ENCODE data around the gene ZNF488. TPM values are rescaled to one million over a fixed set of nuclear protein-coding genes. Genes with fewer than 3 reads are reported as not detected.

The ZNF488 gene
- total RNA-seq, 2 donors from 2014 or later, result 0.53 to 1.2 TPM

DNA sequence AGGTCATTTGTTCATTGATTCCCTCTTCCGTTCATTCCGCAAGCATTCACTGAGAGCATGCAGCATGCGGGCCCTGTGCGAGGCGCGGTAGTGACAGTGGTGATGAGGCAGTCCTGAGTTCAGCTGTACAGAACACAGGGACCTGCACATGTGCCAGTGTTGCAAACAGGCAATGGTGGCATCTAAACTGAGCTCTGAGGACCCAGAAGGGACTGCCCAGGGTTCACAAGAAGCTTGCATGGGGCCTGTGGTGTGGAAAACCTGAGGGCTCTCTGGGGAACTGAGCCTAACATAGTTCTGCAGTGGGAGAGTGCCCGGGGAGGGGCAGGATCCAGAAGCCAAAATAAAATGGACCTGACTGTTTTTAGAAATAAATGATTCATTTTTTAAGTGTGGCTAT is 13.2 kb downstream of the ZNF488 start:
- DNase-seq, result peak; percentile 15
- WGBS, 2 experiments (ENCODE audit: insufficient coverage in 1 of 2, insufficient read length in 1 of 2), result 92 to 94% methylated on average over 7 of the region's 7 CpGs

DNA sequence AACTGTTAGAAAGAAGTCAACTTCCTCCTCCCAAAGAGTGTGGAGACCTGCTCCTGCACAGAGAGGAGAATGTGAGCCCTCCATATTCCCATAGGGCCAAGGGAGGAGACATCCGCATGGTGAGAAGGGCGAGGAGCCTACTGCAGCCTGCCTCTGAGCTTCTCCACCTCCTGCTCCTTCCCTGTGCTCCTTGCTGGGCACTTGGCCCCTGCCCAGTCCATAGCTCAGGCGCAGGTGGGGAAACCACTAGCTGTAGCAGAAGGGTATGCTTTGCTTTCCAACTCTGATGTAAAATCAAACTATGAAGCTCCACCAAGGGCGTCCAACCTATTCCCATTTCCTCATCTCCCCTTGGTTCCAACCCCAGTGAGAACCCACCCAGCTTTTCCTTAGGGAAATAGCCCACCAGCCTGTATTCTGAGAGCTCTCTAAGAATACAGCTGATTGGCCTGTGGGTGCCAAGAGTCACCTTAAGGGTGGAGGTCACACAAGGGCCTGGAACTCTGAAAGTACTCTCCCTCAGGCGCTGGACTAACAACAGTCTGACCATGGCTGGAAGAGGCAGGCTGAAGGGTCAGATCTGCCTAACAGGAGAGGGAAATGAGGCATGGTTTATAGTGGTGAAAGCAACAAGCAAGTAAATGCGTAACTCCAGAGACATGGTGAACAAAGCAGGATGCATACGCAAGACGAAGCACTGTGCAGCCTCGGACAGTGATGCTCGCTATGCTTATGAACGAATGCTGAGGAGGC is 13.9 kb downstream of the ZNF488 start:
- Histone ChIP-seq H3K4me1 (ENCODE audit: control insufficient read depth, insufficient read depth, low read length) (no peaks in the 10 kb centered on the region), H3K36me3 (ENCODE audit: control insufficient read depth, insufficient read depth, low read length) (no peaks in the 10 kb centered on the region), H3K9me3 (ENCODE audit: control insufficient read depth, low read length) (no peaks in the 10 kb centered on the region), H3K9ac (ENCODE audit: extremely low read depth, low read length, poor library complexity, severe bottlenecking) (no peak overlapping the region), H3K27ac (ENCODE audit: low read depth, low read length) (no peak overlapping the region), H3K4me3 (ENCODE audit: low read length) (no peak overlapping the region), H3K27me3 (ENCODE audit: control insufficient read depth, insufficient read depth, low read length, poor library complexity, severe bottlenecking) (no peaks in the 10 kb centered on the region)
- 94 to 95% methylated on average over 7 to 11 of the region's 11 CpGs for WGBS, 2 experiments (ENCODE audit: insufficient coverage in 1 of 2, insufficient read length in 1 of 2)
- no peaks in the 10 kb centered on the region for H3K4me1 Mint-ChIP-seq
- H3K9me3 Mint-ChIP-seq, result no peaks in the 10 kb centered on the region
- TF ChIP-seq, protein P1, sequence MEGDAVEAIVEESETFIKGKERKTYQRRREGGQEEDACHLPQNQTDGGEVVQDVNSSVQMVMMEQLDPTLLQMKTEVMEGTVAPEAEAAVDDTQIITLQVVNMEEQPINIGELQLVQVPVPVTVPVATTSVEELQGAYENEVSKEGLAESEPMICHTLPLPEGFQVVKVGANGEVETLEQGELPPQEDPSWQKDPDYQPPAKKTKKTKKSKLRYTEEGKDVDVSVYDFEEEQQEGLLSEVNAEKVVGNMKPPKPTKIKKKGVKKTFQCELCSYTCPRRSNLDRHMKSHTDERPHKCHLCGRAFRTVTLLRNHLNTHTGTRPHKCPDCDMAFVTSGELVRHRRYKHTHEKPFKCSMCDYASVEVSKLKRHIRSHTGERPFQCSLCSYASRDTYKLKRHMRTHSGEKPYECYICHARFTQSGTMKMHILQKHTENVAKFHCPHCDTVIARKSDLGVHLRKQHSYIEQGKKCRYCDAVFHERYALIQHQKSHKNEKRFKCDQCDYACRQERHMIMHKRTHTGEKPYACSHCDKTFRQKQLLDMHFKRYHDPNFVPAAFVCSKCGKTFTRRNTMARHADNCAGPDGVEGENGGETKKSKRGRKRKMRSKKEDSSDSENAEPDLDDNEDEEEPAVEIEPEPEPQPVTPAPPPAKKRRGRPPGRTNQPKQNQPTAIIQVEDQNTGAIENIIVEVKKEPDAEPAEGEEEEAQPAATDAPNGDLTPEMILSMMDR (conservative IDR thresholded peaks at IDR 0.05), result no peak
- H3K36me3 Mint-ChIP-seq (ENCODE audit: low read depth), result no peaks in the 10 kb centered on the region
- no peak overlapping the region for H3K27ac Mint-ChIP-seq
- peaks cover 8% of the 10 kb centered on the region for H3K27me3 Mint-ChIP-seq (ENCODE audit: insufficient read depth)
- DNase-seq, result peak; percentile 14
- H3K4me3 Mint-ChIP-seq, result no peak overlapping the region

More for the DNA sequence above, 13.2 kb downstream of the ZNF488 start:
- H3K4me1 Mint-ChIP-seq, result no peaks in the 10 kb centered on the region
- H3K36me3 ChIP-seq (ENCODE audit: control insufficient read depth, insufficient read depth, low read length), result no peaks in the 10 kb centered on the region
- no peak overlapping the region for H3K27ac Mint-ChIP-seq
- TF ChIP-seq, protein P1 (conservative IDR thresholded peaks at IDR 0.05), result no peak
- no peaks in the 10 kb centered on the region for H3K36me3 Mint-ChIP-seq (ENCODE audit: low read depth)
- no peak overlapping the region for H3K9ac ChIP-seq (ENCODE audit: extremely low read depth, low read length, poor library complexity, severe bottlenecking)
- H3K9me3 ChIP-seq (ENCODE audit: control insufficient read depth, low read length), result no peaks in the 10 kb centered on the region
- no peaks in the 10 kb centered on the region for H3K4me1 ChIP-seq (ENCODE audit: control insufficient read depth, insufficient read depth, low read length)
- H3K27me3 ChIP-seq (ENCODE audit: control insufficient read depth, insufficient read depth, low read length, poor library complexity, severe bottlenecking), result no peaks in the 10 kb centered on the region
- H3K4me3 ChIP-seq (ENCODE audit: low read length), result no peak overlapping the region
- H3K4me3 Mint-ChIP-seq, result no peak overlapping the region
- no peak overlapping the region for H3K27ac ChIP-seq (ENCODE audit: low read depth, low read length)
- no peaks in the 10 kb centered on the region for H3K9me3 Mint-ChIP-seq
- peaks cover 3% of the 10 kb centered on the region for H3K27me3 Mint-ChIP-seq (ENCODE audit: insufficient read depth)

DNA sequence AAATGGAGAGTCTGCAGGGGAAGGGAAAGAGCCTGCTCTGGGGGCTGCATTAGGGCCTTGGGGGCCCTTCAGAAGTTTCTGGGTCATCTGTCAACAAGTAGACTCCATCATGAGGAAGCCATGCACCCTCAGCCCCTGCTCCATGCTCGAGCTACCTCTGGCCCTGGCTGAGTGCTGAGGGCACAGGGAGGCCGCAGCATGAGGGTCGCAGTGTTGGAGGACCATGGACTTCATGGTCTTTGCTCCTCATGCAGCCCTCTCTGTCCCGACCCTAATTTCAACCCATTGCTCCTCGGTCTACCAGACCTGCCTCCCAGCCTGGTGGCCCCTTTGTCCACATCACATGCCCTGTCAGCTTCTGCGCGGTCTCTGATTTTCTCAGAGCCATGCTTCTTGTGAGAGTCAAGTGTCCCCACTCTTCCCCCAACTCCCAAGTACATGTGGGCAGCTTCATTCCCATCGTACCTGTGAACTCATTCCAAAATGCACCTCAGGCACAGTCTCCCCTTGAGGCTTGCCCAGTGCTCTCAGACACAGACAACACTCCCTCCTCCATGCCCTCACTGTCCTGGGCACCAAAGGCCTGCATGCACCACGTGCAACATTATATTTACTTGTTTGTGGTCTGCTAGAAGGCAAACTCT is 14.7 kb downstream of the ZNF488 start:
- no peaks in the 10 kb centered on the region for H3K4me1 ChIP-seq (ENCODE audit: control insufficient read depth, insufficient read depth, low read length)
- no peak overlapping the region for H3K27ac ChIP-seq (ENCODE audit: low read depth, low read length)
- H3K4me3 ChIP-seq (ENCODE audit: low read length), result no peak overlapping the region
- TF ChIP-seq, protein P1 (conservative IDR thresholded peaks at IDR 0.05), result no peak
- Mint-ChIP-seq H3K4me1 (peaks cover 3% of the 10 kb centered on the region), H3K27ac (no peak overlapping the region), H3K9me3 (no peaks in the 10 kb centered on the region), H3K4me3 (no peak overlapping the region), H3K27me3 (ENCODE audit: insufficient read depth) (peaks cover 12% of the 10 kb centered on the region), H3K36me3 (ENCODE audit: low read depth) (no peaks in the 10 kb centered on the region)
- 91 to 98% methylated on average over 6 to 9 of the region's 9 CpGs for WGBS, 2 experiments (ENCODE audit: insufficient coverage in 1 of 2, insufficient read length in 1 of 2)
- no peak overlapping the region for H3K9ac ChIP-seq (ENCODE audit: extremely low read depth, low read length, poor library complexity, severe bottlenecking)
- no peaks in the 10 kb centered on the region for H3K36me3 ChIP-seq (ENCODE audit: control insufficient read depth, insufficient read depth, low read length)
- no peaks in the 10 kb centered on the region for H3K27me3 ChIP-seq (ENCODE audit: control insufficient read depth, insufficient read depth, low read length, poor library complexity, severe bottlenecking)
- no peaks in the 10 kb centered on the region for H3K9me3 ChIP-seq (ENCODE audit: control insufficient read depth, low read length)
- peak; percentile 10 for DNase-seq

All from endodermal cell (in vitro differentiated cells).